Esophagus squamous epithelium (tissue), 4 donors: ENCODE results near the gene MPP3.

Source experiments
- CTCF ChIP-seq, 6 experiments: fragments of 450-650 bp in 4 of 6; fragments of 200-600 bp in 2 of 6; sonication (generic) in 2 of 6; IDR thresholded peaks; one replicate each; pipeline ENCODE4 v1.5.1; 2016 to 2019; ENCODE audit warnings: antibody characterized with exemption in 6 of 6, mild to moderate bottlenecking in 4 of 6, moderate library complexity in 4 of 6
- POLR2A ChIP-seq, 4 donors: fragments of 450-650 bp; IDR thresholded peaks; one replicate each; pipeline ENCODE4 v1.6.1; 2017; ENCODE audit warnings: antibody characterized with exemption in 4 of 4, mild to moderate bottlenecking in 4 of 4, moderate library complexity in 3 of 4

- no peak for TF ChIP-seq CTCF (IDR thresholded peaks at IDR 0.05)
- TF ChIP-seq POLR2A (IDR thresholded peaks at IDR 0.05) = no peak
These were observed 44.4 kb downstream of the MPP3 start for GRCh38 chr17:43788540-43788939.
